Adrenal gland (tissue), 5 donors: Measurements from ENCODE around the gene KIF18A.

Source experiments
- CTCF ChIP-seq, 6 experiments: fragments of 450-650 bp in 4 of 6; fragments of 200-600 bp in 2 of 6; sonication (generic) in 1 of 6; IDR thresholded peaks; 1 replicate in 5 of 6; 2 replicates in 1 of 6; pipeline versions ENCODE4 v1.5.1 to v1.8.0; 2016 to 2021; ENCODE audit warnings: antibody characterized with exemption in 6 of 6, mild to moderate bottlenecking in 2 of 6, moderate library complexity in 1 of 6
- POLR2A ChIP-seq, 2 donors: fragments of 450-650 bp; IDR thresholded peaks; one replicate each; pipeline ENCODE4 v1.6.1; 2017; ENCODE audit warnings: antibody characterized with exemption in 2 of 2, mild to moderate bottlenecking in 2 of 2, moderate library complexity in 1 of 2
- donor health status: DM: no; HTN: no; CAD: no.

GRCh38 chr11:27977031-27977430 lies 130.9 kb downstream of the KIF18A start:
- no peak for TF ChIP-seq CTCF (IDR thresholded peaks at IDR 0.05)
- TF ChIP-seq POLR2A (IDR thresholded peaks at IDR 0.05), result no peak
